OCI-LY7 (cell line): ENCODE data around the gene RAB29. TPM values are rescaled to one million over a fixed set of nuclear protein-coding genes. Genes with fewer than 3 reads are reported as not detected.
A peak's percentile ranks its signal among the peaks of the same experiment; 100 is the strongest.

ENCODE experiments used
- BruUV-seq: library from RNA; stranded (reverse); fragments of 400-500 nt; replicated peaks from 2 replicates; lab custom pipeline; 2021; lab: Mats Ljungman, UMichigan
- CTCF ChIA-PET: fragments of 300-600 bp; sonication (Branson Sonifier 250); formaldehyde crosslinking; loops from one replicate; lab custom pipeline; 2022; ENCODE audit warnings: antibody characterized with exemption; ENCODE audit not compliant: unreplicated experiment; lab: Charles Lee
- POLR2A ChIA-PET: fragments of 300-600 bp; sonication (Branson Sonifier 250); formaldehyde crosslinking; loops from one replicate; lab custom pipeline; 2022; ENCODE audit warnings: antibody characterized with exemption; lab: Charles Lee
- DNase-seq: peaks from one replicate; pipeline ENCODE4 v3.0.0-alpha.2; 2015; ENCODE audit warnings: low spot score
- H2AFZ ChIP-seq: fragments of 200-600 bp; sonication (generic), shearing (Covaris generic); 2 replicates; pipeline ENCODE4 v1.6.1; 2014; ENCODE audit warnings: mild to moderate bottlenecking, antibody characterized with exemption, low read length, moderate library complexity
- H3K27ac ChIP-seq: fragments of 200-600 bp; sonication (generic); 2 replicates; pipeline ENCODE4 v1.5.1; 2014; ENCODE audit warnings: mixed run types, low read depth, mild to moderate bottlenecking, moderate library complexity, low read length, inconsistent platforms; ENCODE audit not compliant: poor library complexity, severe bottlenecking
- H3K36me3 ChIP-seq: fragments of 200-600 bp; sonication (generic); 2 replicates; pipeline ENCODE4 v1.6.1; 2014; ENCODE audit warnings: mild to moderate bottlenecking, antibody characterized with exemption, low read length, moderate library complexity, mixed read lengths; ENCODE audit not compliant: insufficient read depth
- H3K4me1 ChIP-seq: fragments of 200-600 bp; sonication (generic); 2 replicates; pipeline ENCODE4 v1.5.1; 2014; ENCODE audit warnings: mild to moderate bottlenecking, low read length; ENCODE audit not compliant: insufficient read depth, poor library complexity, severe bottlenecking
- H3K4me2 ChIP-seq: fragments of 200-600 bp; sonication (generic); 2 replicates; pipeline ENCODE4 v1.6.1; 2014; ENCODE audit warnings: mild to moderate bottlenecking, low read length
- H3K4me3 ChIP-seq: fragments of 200-600 bp; sonication (generic); 2 replicates; pipeline ENCODE4 v1.5.1; 2014; ENCODE audit warnings: mild to moderate bottlenecking, low read depth, low read length; ENCODE audit not compliant: poor library complexity, severe bottlenecking
- H3K79me2 ChIP-seq: fragments of 200-600 bp; sonication (generic); 2 replicates; pipeline ENCODE4 v1.6.1; 2016; ENCODE audit warnings: low read depth, mild to moderate bottlenecking, low read length, moderate library complexity, mixed read lengths; ENCODE audit not compliant: insufficient read depth
- H3K9me2 ChIP-seq: fragments of 200-600 bp; sonication (generic); 2 replicates; pipeline ENCODE4 v1.6.1; 2016; ENCODE audit warnings: mild to moderate bottlenecking, low read length, mixed read lengths; ENCODE audit not compliant: insufficient read depth
- H3K9me3 ChIP-seq: fragments of 200-600 bp; sonication (generic); 2 replicates; pipeline ENCODE4 v1.6.1; 2014; ENCODE audit warnings: mild to moderate bottlenecking, mixed run types, low read length, mixed read lengths
- H4K20me1 ChIP-seq: fragments of 200-600 bp; sonication (generic); 2 replicates; pipeline ENCODE4 v1.6.1; 2014; ENCODE audit warnings: mild to moderate bottlenecking, antibody characterized with exemption, low read length, moderate library complexity, mixed read lengths; ENCODE audit not compliant: insufficient read depth
- EZH2phosphoT487 ChIP-seq: fragments of 200-600 bp; sonication (generic); IDR thresholded peaks from 2 replicates; pipeline ENCODE4 v1.6.1; 2018; ENCODE audit warnings: low read depth, borderline replicate concordance, mild to moderate bottlenecking, mixed run types, antibody characterized with exemption, low read length, moderate library complexity, mixed read lengths
- intact Hi-C: fragments of 100-400 bp; cut with micrococcal nuclease; formaldehyde crosslinking; loops from one replicate; pipeline ENCODE4 v1.10.0; 2022; ENCODE audit not compliant: unreplicated experiment
- total RNA-seq, 2 experiments: library from RNA; depleted of rRNA in 1 of 2; stranded (reverse); fragments of >200 nt in 1 of 2; shearing (Covaris generic) in 1 of 2; gene quantifications; 2 replicates each; pipeline ENCODE4 v1.2.3, GENCODE V29; 2014 to 2022
- TF ChIP-seq, protein P1 (sequence below): fragments of 200-600 bp; sonication (generic); conservative IDR thresholded peaks from 2 replicates; pipeline ENCODE4 v1.5.1; 2014; ENCODE audit warnings: mild to moderate bottlenecking, antibody characterized with exemption, low read length, moderate library complexity, mixed read lengths

RAB29 gene
- total RNA-seq, 2 experiments from 2014 or later: 5.9 to 7.8 TPM

- Histone ChIP-seq H3K27ac (no peak overlapping the region), H3K4me1 (peaks cover 19% of the 10 kb centered on the region), H3K4me3 (peak overlapping the region; percentile 75), H3K4me2 (peak overlapping the region; percentile 88), H4K20me1 (no peaks in the 10 kb centered on the region), H3K9me2 (no peaks in the 10 kb centered on the region), H3K36me3 (no peaks in the 10 kb centered on the region), H3K9me3 (peaks cover 6% of the 10 kb centered on the region; the same call in 1 of the 2 replicates), H2AFZ (peak overlapping the region; percentile 63; the same call in 1 of the 2 replicates), H3K79me2 (no peaks in the 10 kb centered on the region)
- CTCF ChIA-PET: no interaction called here
- TF ChIP-seq EZH2phosphoT487: no peak
- TF ChIP-seq, protein P1, sequence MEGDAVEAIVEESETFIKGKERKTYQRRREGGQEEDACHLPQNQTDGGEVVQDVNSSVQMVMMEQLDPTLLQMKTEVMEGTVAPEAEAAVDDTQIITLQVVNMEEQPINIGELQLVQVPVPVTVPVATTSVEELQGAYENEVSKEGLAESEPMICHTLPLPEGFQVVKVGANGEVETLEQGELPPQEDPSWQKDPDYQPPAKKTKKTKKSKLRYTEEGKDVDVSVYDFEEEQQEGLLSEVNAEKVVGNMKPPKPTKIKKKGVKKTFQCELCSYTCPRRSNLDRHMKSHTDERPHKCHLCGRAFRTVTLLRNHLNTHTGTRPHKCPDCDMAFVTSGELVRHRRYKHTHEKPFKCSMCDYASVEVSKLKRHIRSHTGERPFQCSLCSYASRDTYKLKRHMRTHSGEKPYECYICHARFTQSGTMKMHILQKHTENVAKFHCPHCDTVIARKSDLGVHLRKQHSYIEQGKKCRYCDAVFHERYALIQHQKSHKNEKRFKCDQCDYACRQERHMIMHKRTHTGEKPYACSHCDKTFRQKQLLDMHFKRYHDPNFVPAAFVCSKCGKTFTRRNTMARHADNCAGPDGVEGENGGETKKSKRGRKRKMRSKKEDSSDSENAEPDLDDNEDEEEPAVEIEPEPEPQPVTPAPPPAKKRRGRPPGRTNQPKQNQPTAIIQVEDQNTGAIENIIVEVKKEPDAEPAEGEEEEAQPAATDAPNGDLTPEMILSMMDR: no peak
- DNase-seq: no peak
- BruUV-seq: no TSS peak
- POLR2A ChIA-PET: interaction anchor here (1.0 kb wide), 1 partner anchor 10 kb away, joined by 9 read pairs; no protein-coding TSS in a partner anchor
- intact Hi-C loops: no loop called here
Observed at GRCh38 chr1:205775717-205776056, 405 bp upstream of the RAB29 start.

- ChIA-PET POLR2A (interaction anchor here (0.6 kb wide), 1 partner anchor 65 kb away, joined by 9 read pairs; no protein-coding TSS in a partner anchor), CTCF (no interaction called here)
- Histone ChIP-seq H2AFZ (peak overlapping the region; percentile 63; the same call in 1 of the 2 replicates), H3K4me1 (peaks cover 19% of the 10 kb centered on the region), H3K9me3 (peaks cover 6% of the 10 kb centered on the region; the same call in 1 of the 2 replicates), H3K4me2 (peak overlapping the region; percentile 88), H3K79me2 (no peaks in the 10 kb centered on the region), H3K9me2 (no peaks in the 10 kb centered on the region), H3K4me3 (peak overlapping the region; percentile 75), H4K20me1 (no peaks in the 10 kb centered on the region), H3K27ac (no peak overlapping the region), H3K36me3 (no peaks in the 10 kb centered on the region)
- intact Hi-C loops: no loop called here
- no TSS peak for BruUV-seq
- TF ChIP-seq, protein P1: no peak
- TF ChIP-seq EZH2phosphoT487: no peak
- DNase-seq: peak; percentile 28
Observed at GRCh38 chr1:205774198-205775014, 876 bp downstream of the RAB29 start.

DNA sequence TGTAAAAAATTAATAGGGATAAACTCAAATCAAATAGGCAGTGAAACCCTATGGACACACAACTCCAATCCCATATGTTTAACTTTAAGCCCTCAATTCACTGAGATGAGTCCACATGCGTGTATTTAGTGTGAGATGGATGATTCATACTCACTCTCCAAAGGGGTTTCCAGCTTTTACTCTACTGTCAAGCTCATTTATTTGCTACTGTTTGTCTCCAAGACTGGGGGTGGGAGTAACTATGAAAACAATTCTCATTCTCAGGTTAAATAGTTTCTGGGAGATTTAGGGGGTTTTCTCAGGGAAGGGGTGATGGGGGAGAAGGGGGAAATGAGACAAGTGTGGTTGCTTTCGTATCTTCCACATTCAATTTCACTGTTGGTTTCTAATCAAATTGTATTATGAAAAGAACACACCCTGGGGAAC lies 2.7 kb downstream of the RAB29 start:
- Histone ChIP-seq H3K9me2 (no peaks in the 10 kb centered on the region), H3K4me1 (peaks cover 19% of the 10 kb centered on the region), H3K4me2 (no peak overlapping the region; the same call in 1 of the 2 replicates), H4K20me1 (no peaks in the 10 kb centered on the region), H3K9me3 (peaks cover 6% of the 10 kb centered on the region; the same call in 1 of the 2 replicates), H3K79me2 (no peaks in the 10 kb centered on the region), H3K36me3 (no peaks in the 10 kb centered on the region), H3K27ac (no peak overlapping the region), H3K4me3 (no peak overlapping the region), H2AFZ (no peak overlapping the region)
- ChIA-PET CTCF (no interaction called here), POLR2A (interaction anchor here (0.6 to 1.2 kb wide), 3 partner anchors 9 to 943 kb away, joined by 3 to 5 read pairs (median 4); no protein-coding TSS in a partner anchor)
- no peak for DNase-seq
- TF ChIP-seq, protein P1: no peak
- no peak for TF ChIP-seq EZH2phosphoT487
- no TSS peak for BruUV-seq
- intact Hi-C loops: no loop called here
